ENCODE data around the gene BBS5.

The BBS5 gene

GRCh38 chr2:169546756-169547155 lies 67.5 kb downstream of the BBS5 start:
- no peak for DNase-seq (ENCODE audit: low read depth in 2 of 2)
